HL-60 (cell line): ENCODE results near the gene TBC1D22A.

Experiments used
- DNase-seq, 2 experiments: peaks; one replicate each; pipeline ENCODE4 v3.0.0-alpha.2; 2010 to 2020; ENCODE audit warnings: low read depth in 1 of 2, low spot score in 1 of 2
- H3K27ac ChIP-seq: fragments of 250-450 bp; sonication (Bioruptor Pico); replicated peaks from 2 replicates; pipeline ENCODE4 v1.5.1; 2020; ENCODE audit warnings: mild to moderate bottlenecking, moderate library complexity
- H3K27me3 ChIP-seq: fragments of 250-450 bp; sonication (Bioruptor Pico); 2 replicates; pipeline ENCODE4 v1.5.1; 2021; ENCODE audit warnings: mild to moderate bottlenecking, moderate library complexity; ENCODE audit not compliant: insufficient read depth, poor library complexity, severe bottlenecking
- H3K4me3 ChIP-seq: replicated peaks from 2 replicates; pipeline ENCODE4 v1.5.1; 2011; ENCODE audit warnings: mild to moderate bottlenecking, control low read depth, low read length; ENCODE audit not compliant: insufficient read depth
- GABPA ChIP-seq: IDR thresholded peaks from 2 replicates; pipeline ENCODE4 v1.6.1; 2012; ENCODE audit warnings: low read depth
- POLR2AphosphoS5 ChIP-seq: IDR thresholded peaks from 2 replicates; pipeline ENCODE4 v1.6.1; 2012; ENCODE audit warnings: low read depth
- SPI1 ChIP-seq: IDR thresholded peaks from 2 replicates; pipeline ENCODE4 v1.6.1; 2012; ENCODE audit warnings: low read depth, mild to moderate bottlenecking, borderline replicate concordance
- TF ChIP-seq, protein P1 (sequence below): IDR thresholded peaks from one replicate; pipeline ENCODE4 v1.5.1; 2011; ENCODE audit warnings: low read length, control low read depth, inconsistent platforms; ENCODE audit not compliant: insufficient read depth
- TF ChIP-seq, protein P2 (sequence below): IDR thresholded peaks from 2 replicates; pipeline ENCODE4 v1.6.1; 2012; ENCODE audit warnings: low read depth; ENCODE audit not compliant: insufficient replicate concordance

Gene TBC1D22A

DNA sequence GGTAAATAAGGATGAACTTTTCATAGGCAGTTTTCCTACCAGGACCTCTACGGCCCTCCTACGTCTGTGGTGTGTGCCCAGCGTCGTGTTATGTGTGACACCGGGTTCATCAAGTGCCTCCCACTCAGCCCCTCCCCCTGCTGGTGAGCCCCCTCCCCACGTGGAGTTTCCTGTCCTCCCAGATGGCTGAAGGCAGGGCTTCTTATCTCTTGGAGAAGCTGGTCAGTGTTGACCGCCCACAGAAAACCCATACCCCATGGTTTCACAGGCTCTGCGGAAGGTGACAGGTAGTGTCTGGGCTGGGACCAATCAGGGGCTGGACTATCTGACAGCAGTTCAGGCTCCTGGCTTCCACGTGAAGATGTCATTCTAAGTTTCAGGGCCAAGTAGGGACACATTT, 393.5 kb downstream of the TBC1D22A start:
- Histone ChIP-seq H3K4me3 (no peak overlapping the region), H3K27me3 (no peaks in the 10 kb centered on the region), H3K27ac (no peak overlapping the region)
- no peak for DNase-seq
- TF ChIP-seq POLR2AphosphoS5 (no peak), SPI1 (no peak), GABPA (no peak)
- TF ChIP-seq, protein P1, sequence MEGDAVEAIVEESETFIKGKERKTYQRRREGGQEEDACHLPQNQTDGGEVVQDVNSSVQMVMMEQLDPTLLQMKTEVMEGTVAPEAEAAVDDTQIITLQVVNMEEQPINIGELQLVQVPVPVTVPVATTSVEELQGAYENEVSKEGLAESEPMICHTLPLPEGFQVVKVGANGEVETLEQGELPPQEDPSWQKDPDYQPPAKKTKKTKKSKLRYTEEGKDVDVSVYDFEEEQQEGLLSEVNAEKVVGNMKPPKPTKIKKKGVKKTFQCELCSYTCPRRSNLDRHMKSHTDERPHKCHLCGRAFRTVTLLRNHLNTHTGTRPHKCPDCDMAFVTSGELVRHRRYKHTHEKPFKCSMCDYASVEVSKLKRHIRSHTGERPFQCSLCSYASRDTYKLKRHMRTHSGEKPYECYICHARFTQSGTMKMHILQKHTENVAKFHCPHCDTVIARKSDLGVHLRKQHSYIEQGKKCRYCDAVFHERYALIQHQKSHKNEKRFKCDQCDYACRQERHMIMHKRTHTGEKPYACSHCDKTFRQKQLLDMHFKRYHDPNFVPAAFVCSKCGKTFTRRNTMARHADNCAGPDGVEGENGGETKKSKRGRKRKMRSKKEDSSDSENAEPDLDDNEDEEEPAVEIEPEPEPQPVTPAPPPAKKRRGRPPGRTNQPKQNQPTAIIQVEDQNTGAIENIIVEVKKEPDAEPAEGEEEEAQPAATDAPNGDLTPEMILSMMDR, result no peak
- TF ChIP-seq, protein P2, sequence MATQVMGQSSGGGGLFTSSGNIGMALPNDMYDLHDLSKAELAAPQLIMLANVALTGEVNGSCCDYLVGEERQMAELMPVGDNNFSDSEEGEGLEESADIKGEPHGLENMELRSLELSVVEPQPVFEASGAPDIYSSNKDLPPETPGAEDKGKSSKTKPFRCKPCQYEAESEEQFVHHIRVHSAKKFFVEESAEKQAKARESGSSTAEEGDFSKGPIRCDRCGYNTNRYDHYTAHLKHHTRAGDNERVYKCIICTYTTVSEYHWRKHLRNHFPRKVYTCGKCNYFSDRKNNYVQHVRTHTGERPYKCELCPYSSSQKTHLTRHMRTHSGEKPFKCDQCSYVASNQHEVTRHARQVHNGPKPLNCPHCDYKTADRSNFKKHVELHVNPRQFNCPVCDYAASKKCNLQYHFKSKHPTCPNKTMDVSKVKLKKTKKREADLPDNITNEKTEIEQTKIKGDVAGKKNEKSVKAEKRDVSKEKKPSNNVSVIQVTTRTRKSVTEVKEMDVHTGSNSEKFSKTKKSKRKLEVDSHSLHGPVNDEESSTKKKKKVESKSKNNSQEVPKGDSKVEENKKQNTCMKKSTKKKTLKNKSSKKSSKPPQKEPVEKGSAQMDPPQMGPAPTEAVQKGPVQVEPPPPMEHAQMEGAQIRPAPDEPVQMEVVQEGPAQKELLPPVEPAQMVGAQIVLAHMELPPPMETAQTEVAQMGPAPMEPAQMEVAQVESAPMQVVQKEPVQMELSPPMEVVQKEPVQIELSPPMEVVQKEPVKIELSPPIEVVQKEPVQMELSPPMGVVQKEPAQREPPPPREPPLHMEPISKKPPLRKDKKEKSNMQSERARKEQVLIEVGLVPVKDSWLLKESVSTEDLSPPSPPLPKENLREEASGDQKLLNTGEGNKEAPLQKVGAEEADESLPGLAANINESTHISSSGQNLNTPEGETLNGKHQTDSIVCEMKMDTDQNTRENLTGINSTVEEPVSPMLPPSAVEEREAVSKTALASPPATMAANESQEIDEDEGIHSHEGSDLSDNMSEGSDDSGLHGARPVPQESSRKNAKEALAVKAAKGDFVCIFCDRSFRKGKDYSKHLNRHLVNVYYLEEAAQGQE, result no peak

DNA sequence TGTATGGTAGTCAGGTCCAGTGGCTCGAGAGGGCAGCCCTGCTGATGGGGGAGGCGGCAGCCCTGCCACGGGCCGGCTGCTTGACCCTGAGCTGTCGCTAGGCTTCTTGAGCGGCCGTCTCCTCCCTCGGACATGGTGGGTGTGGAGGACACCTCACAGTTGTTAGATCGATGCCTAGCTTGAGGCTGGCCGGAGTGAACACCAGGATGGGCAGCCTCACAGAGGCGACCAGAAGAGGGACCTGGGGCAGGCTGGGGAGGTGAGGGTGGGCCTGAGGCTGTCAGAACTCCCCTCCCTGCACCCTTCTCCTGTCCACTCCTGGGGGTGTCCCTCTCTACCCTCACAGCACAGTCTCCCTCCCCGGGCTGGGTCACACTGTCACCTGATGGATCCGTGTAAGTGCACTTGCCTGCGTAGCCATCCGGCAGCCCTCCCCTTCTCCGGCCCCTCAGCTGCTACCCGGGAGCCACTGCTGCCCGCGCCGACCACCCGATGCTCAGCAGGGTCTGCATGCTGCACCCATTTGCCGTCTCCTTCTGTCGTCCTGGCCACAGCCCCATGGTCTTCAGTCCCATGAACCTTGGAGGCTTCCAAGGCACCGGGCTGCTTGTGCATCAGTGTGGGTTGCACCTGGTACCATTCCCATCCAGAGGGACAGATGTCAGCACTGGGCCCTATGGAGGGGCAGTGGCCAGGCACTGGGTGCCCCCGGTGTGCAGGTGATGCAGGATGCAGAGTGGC, 394.1 kb downstream of the TBC1D22A start:
- no peak overlapping the region for H3K4me3 ChIP-seq
- no peak overlapping the region for H3K27ac ChIP-seq
- no peaks in the 10 kb centered on the region for H3K27me3 ChIP-seq
- no peak for DNase-seq
- TF ChIP-seq POLR2AphosphoS5 (no peak), GABPA (no peak), SPI1 (no peak)
- TF ChIP-seq, protein P1, result no peak
- TF ChIP-seq, protein P2, result no peak

DNA sequence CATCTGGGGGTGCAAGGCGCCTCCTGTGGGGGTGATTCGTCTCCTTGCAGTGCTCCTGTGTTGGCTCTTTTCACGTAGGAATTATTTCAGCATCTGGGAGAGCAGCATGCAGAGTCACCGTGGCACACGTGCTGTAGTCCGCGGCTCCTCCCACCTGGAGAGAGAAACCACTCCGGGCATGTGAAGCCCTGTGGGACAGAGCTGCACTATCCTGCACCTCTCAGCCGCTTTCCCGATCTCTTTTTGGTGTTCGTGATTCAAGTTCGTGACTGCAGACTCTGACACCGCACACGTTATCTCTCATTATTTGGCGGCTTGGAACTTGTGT, 394.6 kb downstream of the TBC1D22A start:
- no peak overlapping the region for H3K4me3 ChIP-seq
- no peaks in the 10 kb centered on the region for H3K27me3 ChIP-seq
- DNase-seq, result no peak
- H3K27ac ChIP-seq, result no peak overlapping the region
- TF ChIP-seq POLR2AphosphoS5 (no peak), GABPA (no peak), SPI1 (no peak)
- TF ChIP-seq, protein P2, result no peak
- TF ChIP-seq, protein P1, result no peak
